Stimulated activated CD4-positive, alpha-beta T cell treated with anti-CD3 and anti-CD28 coated beads, Interleukin-1b, Interleukin-23, amount 100 ng/mL, for 4 hours (primary cell): ENCODE results near the gene CHCHD1.
A peak's percentile ranks its signal among the peaks of the same experiment; 100 is the strongest.
"Not testable (repeated sequence)": the region's sequence is repeated elsewhere in the genome, so short reads cannot be mapped to it uniquely, and the experiment has no call there.

Experiments used
- DNase-seq, 2 donors: peaks; one replicate each; pipeline ENCODE4 v3.0.0-alpha.2; 2020; ENCODE audit warnings: low read depth in 2 of 2

CHCHD1 gene

DNA sequence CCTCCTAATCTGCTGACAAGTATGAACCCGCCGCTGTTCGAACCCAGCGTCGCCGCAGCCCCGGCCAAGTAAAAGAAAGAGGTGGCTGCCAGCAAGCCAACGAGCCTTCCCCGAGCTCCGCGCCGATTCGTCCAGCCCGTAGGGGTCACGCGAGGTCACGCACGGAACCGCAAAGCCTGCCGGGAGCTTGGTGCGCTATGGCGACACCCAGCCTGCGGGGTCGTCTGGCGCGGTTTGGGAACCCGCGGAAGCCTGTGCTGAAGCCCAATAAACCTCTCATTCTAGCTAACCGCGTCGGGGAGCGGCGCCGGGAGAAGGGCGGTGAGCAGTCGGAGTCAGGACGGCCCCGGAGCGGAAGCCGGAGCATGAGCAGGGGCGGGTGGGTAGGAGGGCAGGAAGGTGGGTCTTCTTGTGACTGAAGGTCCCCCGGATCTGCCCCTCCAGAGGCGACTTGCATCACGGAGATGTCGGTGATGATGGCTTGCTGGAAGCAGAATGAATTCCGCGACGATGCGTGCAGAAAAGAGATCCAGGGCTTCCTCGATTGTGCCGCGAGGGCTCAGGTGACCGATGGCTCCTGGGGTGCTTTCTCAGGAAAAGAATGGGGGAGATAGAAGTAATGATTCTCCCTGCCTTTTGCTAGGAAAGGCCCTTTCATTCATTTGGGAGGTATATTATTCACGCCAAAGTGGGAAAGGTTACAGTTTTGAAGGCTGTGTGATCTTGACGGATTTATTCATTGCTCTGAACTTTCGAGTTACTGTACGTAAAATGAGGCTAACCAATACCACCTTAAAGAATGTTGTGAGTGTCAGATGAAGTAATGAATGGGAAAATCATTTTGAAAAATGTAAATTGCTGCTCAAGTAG lies at the start of gene CHCHD1:
CHCHD1 (plus strand) TSS at position 170 of the 870 bp plus-strand sequence; CDS start at position 198, 28 bp downstream.
- peak; percentile 83 to 89 for DNase-seq

DNA sequence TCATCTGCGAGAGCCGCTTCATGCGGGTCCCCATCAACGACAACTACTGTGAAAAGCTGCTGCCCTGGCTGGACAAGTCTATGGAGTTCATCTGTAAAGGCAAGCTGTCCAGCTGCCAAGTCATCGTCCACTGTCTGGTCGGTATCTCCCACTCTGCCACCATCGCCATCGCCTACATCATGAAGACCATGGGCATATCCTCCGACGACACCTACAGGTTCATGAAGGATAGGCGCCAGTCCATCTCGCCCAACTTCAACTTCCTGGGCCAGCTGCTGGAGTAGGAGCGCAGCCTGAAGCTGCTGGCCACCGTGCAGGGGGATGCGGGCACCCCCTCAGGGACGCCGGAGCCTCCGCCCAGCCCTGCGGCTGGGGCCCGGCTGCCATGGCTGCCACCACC lies 49.4 kb upstream of the CHCHD1 start:
- DNase-seq: no peak

DNA sequence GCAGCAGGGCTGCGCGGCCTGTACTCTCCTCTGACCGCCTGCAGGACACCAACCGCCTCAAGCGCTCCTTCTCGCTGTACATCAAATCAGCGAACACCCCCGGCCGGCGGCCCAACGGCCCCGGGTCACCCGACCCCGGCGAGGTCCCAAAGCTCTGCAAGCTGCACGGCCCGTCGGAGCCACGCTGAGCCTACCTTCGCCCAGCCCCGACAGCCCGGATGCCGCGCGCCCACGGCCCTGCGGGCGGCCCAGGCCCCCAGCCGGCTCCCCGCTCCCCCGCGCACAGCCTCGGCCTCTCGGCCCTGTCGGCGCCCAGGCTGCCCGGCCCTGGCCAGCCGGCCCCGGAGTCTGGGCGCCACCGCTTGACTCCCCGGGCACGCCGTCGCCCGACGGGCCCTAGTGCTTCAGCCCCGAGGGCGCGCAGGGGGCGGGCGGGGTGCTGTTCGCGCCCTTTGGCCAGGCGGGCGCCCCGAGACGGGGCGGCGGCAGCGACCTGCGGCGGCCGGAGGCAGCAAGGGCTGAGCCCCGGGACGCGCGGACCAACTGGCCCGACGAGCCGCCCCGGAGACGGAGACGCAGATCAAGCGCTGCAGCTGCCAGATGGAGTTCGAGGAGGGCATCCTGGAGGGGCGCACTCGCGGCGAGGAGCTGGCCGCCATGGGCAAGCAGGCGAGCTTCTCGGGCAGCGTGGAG lies 48.8 kb upstream of the CHCHD1 start:
- DNase-seq: no peak

- DNase-seq: no peak
These were observed 47.7 kb upstream of the CHCHD1 start for GRCh38 chr10:73734028-73734720.

DNA sequence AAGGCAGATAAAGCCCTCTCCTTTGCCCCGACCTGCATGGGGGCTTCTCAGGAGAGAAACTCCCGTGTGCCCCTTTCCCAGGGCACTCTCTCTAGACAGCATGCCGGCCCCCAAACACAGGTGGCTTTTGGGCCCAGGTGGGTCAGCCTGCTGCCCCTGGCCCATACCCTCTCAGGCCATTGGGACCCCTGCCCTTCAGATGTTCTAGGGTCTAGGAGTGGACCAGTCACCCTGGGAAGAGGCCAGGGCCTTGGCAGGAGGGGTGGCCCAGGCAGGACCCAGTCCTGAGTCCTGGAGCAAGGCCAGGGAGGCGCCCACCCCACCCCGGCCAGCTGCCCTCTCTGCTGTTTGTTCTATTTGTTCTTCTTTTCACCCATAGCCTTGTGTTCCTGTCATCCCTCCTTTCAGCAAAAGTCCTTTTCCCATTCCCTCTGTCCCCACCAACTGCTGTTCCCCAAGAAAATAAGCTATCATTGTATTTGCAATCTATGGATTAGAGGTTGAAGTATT lies 47.0 kb upstream of the CHCHD1 start:
- no peak for DNase-seq

DNA sequence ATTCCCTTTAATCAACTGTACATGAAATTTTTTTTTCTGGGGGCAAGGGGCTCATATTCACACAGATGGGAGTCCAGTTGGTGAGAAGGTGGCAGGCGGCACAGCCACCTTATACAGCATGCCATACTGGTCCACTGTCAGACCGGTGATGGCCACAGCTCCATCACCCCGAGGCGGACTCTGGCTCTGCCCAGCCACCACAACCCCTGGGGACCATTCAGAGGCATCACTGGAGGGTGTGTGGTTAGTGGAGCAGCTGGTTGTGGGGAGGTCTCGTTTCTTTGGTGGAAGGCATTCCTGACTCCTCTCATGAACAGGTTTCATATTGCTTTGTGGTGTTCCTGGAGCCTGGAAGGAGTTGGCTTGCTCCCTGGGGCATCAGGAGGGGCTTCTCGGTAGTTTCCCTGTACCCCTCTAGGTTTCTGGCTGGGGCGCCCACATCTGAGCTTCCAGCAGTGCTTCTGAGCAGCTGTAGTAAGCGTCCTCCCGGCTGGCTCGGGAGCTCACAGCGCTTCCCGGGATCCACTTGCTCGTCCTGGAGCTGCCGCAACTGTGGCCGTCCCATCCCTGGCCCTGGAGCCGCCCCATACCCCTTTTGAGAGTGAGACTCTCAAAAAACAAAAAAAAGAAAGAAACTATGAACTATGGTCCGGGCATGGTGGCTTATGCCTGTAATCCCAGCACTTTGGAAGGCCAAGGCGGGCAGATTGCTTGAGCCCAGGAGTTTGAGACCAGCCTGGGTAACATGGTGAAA lies 41.2 kb upstream of the CHCHD1 start:
- DNase-seq: not testable (repeated sequence)

- DNase-seq: no peak
These were observed 39.5 kb upstream of the CHCHD1 start for GRCh38 chr10:73742454-73742734.

- DNase-seq: no peak
These were observed 38.4 kb upstream of the CHCHD1 start for GRCh38 chr10:73743327-73743904.

- peak; percentile 90 to 91 for DNase-seq
These were observed 37.8 kb upstream of the CHCHD1 start, which contains the start of gene SEC24C for GRCh38 chr10:73743905-73744663. SEC24C (plus strand) TSS chr10:73744372; CDS start chr10:73746833, 2,461 bp downstream.

GRCh38 chr10:73744664-73744975 lies 37.2 kb upstream of the CHCHD1 start:
- peak; percentile 22 to 43 for DNase-seq

- DNase-seq: no peak
These were observed 35.1 kb upstream of the CHCHD1 start for GRCh38 chr10:73746721-73747120.

DNA sequence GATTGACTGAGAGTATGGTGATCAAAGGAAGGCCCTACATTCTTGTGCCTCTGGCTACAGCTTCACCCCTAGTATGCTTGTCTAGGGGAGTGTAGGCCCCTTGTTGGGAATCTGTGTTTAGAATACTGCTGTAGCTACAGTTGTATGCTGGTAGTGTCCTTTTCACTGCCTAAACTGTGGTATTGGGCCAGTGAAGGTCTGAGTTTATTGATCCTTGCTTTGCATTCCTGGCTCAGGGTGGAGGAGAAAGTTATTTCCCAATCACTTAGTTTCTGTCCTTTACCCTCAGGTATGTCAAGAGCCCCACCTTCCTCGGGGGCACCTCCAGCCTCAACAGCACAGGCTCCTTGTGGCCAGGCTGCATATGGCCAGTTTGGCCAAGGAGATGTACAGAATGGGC lies 31.0 kb upstream of the CHCHD1 start:
- DNase-seq: no peak

DNA sequence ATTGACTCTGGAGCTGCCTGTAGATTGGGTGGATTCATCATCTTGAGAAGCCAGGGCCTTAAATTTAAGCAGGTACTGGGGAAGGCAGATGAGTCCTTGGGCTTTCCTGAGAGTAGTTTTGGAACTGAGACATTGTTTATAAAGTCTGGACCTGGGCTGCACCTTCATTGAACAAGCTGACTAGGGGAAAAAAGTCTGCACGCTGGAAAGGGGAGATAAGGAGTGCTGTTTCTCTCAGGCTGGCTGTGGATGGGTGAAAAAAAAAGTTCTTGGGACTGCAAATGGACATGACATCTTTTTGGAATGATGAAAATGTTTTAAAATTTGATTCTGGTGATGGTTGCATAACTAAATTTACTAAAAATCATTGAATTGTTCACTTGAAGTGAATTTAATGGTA lies 25.7 kb upstream of the CHCHD1 start:
- DNase-seq: no peak

DNA sequence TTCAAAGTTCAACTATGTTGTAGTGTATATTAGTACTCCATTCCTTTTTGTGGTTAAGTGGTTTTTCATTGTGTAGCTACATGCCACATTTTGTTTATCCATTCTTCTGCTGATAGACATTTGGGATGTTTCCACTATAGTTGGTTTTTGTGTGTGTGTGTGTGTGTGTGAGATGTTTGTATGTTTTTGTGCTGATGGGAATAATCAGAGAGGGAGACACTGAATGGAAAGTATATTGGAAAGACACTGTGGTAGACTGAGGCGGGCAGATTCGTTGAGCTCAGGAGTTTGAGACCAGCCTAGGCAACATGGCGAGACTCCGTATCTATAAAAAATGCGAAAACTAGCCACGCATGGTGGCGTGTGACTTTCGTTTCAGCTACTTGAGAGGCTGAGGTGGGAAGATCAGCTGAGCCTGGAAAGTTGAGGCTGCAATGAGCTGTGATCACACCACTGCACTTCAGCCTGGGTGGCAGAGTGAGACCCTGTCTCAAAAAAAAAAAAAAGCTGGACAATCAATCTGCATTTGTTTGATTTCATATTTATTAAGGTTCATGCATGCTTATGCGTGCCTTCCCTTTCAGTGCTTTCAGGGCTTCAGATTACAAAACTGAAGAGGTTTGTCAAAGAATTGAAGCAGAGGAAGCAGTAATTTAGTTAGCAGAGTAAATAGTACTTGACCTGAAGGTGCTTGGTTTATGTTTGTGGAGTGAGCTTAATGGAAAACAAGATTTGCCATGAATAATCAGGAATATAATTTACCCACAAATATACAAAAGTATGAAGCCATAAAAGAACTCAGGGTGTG lies 22.9 kb upstream of the CHCHD1 start:
- DNase-seq: no peak

DNA sequence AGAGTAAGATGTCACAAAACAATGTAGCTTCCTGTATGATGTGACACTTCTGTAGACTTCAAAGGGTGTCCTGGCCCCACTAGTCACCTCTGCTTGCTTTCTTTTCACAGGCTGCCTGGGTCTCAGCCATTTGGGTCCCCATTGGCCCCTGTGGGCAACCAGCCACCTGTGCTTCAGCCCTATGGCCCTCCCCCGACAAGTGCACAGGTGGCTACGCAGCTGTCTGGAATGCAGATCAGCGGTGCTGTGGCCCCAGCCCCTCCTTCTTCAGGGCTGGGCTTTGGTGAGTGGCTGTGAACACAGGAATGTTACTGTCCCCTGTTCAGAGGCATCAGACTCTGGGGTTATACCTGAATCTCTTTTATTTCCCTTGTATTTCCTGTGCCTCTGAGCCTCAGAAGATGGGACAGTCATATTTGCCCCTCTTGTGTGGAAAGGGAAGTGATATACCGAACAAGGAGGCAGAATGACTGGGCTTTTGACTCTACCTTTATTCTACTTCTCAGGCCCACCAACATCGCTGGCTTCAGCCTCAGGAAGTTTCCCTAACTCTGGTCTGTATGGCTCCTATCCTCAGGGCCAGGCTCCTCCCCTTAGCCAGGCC lies 22.2 kb upstream of the CHCHD1 start:
- no peak for DNase-seq

DNA sequence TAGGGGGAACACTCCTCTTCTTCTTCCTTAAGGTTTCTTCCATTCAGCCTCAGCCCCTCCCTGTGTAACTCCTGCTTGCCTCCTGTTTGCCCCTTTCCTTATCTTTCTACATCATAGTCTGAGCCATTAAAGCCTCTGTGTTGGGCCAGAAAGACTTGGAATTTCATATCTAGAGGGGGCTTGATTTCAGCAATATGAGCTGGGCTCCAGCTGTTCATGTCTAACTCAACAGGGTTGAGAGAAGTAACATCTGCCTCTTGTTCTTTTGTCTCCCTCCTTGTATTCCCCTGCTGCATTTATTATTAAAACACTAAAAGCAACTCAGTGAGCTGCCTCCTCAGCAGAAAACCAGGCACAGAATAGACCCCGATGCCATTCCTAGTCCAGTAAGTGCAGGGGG lies 20.1 kb upstream of the CHCHD1 start:
- no peak for DNase-seq

- no peak for DNase-seq
These were observed 18.9 kb upstream of the CHCHD1 start for GRCh38 chr10:73762915-73763314.

GRCh38 chr10:73763343-73763742 lies 18.5 kb upstream of the CHCHD1 start:
- DNase-seq: no peak

GRCh38 chr10:73765066-73765465 lies 16.8 kb upstream of the CHCHD1 start:
- no peak for DNase-seq
